ENCODE data around the gene STYXL2. TPM values are rescaled to one million over a fixed set of nuclear protein-coding genes. Genes with fewer than 3 reads are reported as not detected.
A peak's percentile ranks its signal among the peaks of the same experiment; 100 is the strongest.

Gene STYXL2
- total RNA-seq, 2 donors from 2014 or later = not detected

DNA sequence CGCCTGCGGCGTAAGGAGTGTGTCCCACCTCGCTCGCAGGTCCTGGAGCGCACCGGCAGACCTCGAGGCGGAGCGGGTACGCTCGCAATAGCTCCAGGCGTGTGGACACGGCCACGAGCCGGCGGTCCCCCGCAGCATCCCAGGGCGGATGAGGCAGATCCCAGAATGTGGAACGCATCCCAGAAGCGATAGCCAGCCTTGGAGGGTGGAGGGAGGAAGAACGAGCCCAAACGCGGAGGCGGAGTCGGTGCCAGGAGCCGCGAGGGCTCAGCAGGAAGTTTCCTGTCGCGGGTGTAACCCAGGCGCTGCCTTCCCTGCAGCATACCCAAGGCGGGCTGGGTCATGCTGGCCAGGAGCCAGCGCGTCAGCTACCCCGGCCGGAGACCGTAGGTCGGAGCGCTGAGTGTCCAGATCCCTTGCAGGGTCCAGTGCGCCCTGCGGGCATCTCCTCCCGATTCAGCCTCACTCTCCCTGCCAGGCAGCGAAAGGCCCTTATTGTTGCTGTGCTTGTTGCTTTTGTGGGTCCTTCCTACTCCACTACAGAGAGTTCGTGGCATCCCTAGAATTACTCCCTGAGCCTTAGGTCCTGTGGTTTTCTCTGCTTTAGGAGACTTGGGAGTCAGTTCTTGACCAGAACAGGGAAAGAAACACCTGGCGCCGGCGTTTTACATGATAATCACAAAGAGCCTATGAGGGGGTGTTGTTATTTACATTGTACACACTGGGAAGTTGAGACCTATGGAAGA is 27.7 kb downstream of the STYXL2 start:
- peak overlapping the region; percentile 86 for H3K4me3 Mint-ChIP-seq
- H3K27ac Mint-ChIP-seq = peak overlapping the region; percentile 59
- H3K9me3 ChIP-seq (ENCODE audit: control insufficient read depth, low read length, poor library complexity, severe bottlenecking) = no peaks in the 10 kb centered on the region
- H3K27me3 Mint-ChIP-seq = peaks cover 44% of the 10 kb centered on the region
- DNase-seq = no peak
- H3K4me1 Mint-ChIP-seq = peaks cover 6% of the 10 kb centered on the region
- ATAC-seq = peak; percentile 62
- H3K36me3 Mint-ChIP-seq (ENCODE audit: low read depth) = peaks cover 7% of the 10 kb centered on the region

DNA sequence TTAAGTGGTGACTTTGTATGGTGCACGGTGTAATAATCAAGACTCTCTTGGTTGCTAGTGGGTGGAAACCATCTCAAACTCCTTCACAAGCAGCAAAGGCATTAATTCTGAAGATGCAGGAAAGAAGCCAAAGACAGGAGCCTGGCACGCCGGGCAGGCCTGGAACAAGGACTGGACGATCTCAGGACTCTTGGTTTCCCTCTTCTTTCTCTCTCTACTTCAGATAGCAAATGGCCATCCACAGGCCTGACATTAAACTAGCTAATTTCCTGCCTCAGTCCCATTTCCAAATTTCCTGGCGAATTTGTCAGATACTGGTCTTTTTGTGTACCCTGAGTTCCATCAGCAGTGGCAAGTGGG is 28.2 kb downstream of the STYXL2 start:
- DNase-seq (no peak), ATAC-seq (no peak)
- no peaks in the 10 kb centered on the region for H3K9me3 ChIP-seq (ENCODE audit: control insufficient read depth, low read length, poor library complexity, severe bottlenecking)
- peaks cover 6% of the 10 kb centered on the region for H3K4me1 Mint-ChIP-seq
- H3K27ac Mint-ChIP-seq = no peak overlapping the region
- peaks cover 47% of the 10 kb centered on the region for H3K27me3 Mint-ChIP-seq
- no peak overlapping the region for H3K4me3 Mint-ChIP-seq
- peaks cover 10% of the 10 kb centered on the region for H3K36me3 Mint-ChIP-seq (ENCODE audit: low read depth)

DNA sequence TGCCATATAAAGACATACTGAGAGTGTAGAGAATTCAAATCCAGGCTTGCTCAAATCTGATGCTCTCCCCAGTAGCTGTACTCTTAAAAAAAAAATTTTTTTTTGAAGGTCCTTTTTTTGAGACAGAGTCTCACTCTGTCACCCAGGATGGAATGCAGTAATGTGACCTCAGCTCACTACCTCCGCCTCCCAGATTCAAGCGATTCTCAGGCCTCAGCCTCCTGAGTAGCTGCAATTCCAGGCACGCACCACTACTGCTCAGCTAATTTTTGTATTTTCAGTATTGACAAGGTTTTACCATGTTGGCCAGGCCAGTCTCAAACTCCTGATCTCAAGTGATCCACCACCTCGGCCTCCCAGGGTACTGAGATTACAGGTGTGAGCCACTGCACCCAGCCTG is 28.7 kb downstream of the STYXL2 start:
- Mint-ChIP-seq H3K27ac (no peak overlapping the region), H3K4me3 (no peak overlapping the region), H3K27me3 (peaks cover 47% of the 10 kb centered on the region), H3K4me1 (peaks cover 6% of the 10 kb centered on the region), H3K36me3 (ENCODE audit: low read depth) (peaks cover 10% of the 10 kb centered on the region)
- ATAC-seq = no peak
- H3K9me3 ChIP-seq (ENCODE audit: control insufficient read depth, low read length, poor library complexity, severe bottlenecking) = no peaks in the 10 kb centered on the region
- DNase-seq = no peak

DNA sequence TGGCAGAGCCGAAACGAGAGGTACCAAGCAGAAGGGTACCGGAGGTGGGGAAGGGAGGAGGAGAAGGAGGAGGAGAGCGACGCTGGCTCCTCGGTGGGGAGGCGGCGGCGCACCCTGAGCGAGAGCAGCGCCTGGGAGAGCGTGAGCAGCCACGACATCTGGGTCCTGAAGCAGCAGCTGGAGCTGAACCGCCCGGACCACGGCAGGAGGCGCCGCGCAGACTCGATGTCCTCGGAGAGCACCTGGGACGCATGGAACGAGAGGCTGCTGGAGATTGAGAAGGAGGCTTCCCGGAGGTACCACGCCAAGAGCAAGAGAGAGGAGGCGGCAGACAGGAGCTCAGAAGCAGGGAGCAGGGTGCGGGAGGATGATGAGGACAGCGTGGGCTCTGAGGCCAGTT is 32.4 kb downstream of the STYXL2 start:
- Mint-ChIP-seq H3K36me3 (ENCODE audit: low read depth) (peaks cover 15% of the 10 kb centered on the region), H3K27me3 (peaks cover 63% of the 10 kb centered on the region), H3K4me3 (no peak overlapping the region), H3K4me1 (peaks cover 3% of the 10 kb centered on the region), H3K27ac (no peak overlapping the region)
- DNase-seq = no peak
- ATAC-seq = no peak
- H3K9me3 ChIP-seq (ENCODE audit: control insufficient read depth, low read length, poor library complexity, severe bottlenecking) = no peaks in the 10 kb centered on the region

DNA sequence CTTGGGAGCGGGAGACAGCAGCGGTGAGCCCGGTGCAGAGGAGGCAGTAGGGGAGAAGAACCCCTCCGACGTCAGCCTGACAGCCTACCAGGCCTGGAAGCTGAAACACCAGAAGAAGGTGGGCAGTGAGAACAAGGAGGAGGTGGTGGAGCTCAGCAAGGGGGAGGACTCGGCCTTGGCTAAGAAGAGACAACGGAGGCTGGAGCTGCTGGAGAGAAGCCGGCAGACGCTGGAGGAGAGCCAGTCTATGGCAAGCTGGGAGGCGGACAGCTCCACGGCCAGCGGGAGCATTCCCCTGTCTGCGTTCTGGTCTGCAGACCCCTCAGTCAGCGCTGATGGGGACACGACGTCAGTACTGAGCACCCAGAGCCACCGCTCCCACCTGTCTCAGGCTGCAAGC is 32.9 kb downstream of the STYXL2 start:
- H3K9me3 ChIP-seq (ENCODE audit: control insufficient read depth, low read length, poor library complexity, severe bottlenecking) = no peaks in the 10 kb centered on the region
- Mint-ChIP-seq H3K27me3 (peaks cover 66% of the 10 kb centered on the region), H3K27ac (no peak overlapping the region), H3K4me3 (no peak overlapping the region), H3K4me1 (peaks cover 2% of the 10 kb centered on the region), H3K36me3 (ENCODE audit: low read depth) (peaks cover 15% of the 10 kb centered on the region)
- no peak for DNase-seq
- no peak for ATAC-seq

DNA sequence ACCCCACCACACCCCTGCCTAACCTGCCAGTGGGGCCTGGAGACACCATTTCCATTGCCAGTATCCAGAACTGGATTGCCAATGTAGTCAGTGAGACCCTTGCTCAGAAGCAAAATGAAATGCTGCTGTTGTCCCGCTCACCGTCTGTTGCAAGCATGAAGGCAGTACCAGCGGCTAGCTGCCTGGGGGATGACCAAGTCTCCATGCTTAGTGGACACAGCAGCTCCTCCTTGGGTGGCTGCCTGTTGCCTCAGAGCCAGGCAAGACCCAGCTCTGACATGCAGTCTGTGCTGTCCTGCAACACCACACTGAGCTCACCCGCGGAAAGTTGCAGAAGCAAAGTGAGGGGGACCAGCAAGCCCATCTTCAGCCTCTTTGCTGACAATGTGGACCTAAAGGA is 33.4 kb downstream of the STYXL2 start:
- ATAC-seq (no peak), DNase-seq (no peak)
- H3K9me3 ChIP-seq (ENCODE audit: control insufficient read depth, low read length, poor library complexity, severe bottlenecking) = no peaks in the 10 kb centered on the region
- Mint-ChIP-seq H3K27ac (no peak overlapping the region), H3K27me3 (peaks cover 71% of the 10 kb centered on the region), H3K4me1 (peaks cover 2% of the 10 kb centered on the region), H3K36me3 (ENCODE audit: low read depth) (peaks cover 15% of the 10 kb centered on the region), H3K4me3 (no peak overlapping the region)

DNA sequence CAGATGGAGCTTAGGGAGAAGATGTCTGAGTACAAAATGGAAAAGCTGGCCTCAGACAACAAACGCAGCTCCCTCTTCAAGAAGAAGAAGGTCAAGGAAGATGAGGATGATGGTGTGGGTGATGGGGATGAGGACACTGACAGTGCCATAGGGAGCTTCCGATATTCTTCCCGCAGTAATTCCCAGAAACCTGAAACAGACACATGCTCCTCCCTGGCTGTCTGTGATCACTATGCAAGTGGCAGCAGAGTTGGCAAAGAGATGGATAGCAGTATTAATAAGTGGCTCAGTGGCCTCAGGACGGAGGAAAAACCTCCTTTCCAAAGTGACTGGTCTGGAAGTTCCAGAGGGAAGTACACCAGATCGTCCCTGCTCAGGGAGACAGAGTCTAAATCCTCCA is 33.8 kb downstream of the STYXL2 start:
- peaks cover 2% of the 10 kb centered on the region for H3K4me1 Mint-ChIP-seq
- no peak overlapping the region for H3K4me3 Mint-ChIP-seq
- peaks cover 75% of the 10 kb centered on the region for H3K27me3 Mint-ChIP-seq
- no peak overlapping the region for H3K27ac Mint-ChIP-seq
- no peak for ATAC-seq
- peaks cover 15% of the 10 kb centered on the region for H3K36me3 Mint-ChIP-seq (ENCODE audit: low read depth)
- no peaks in the 10 kb centered on the region for H3K9me3 ChIP-seq (ENCODE audit: control insufficient read depth, low read length, poor library complexity, severe bottlenecking)
- no peak for DNase-seq

DNA sequence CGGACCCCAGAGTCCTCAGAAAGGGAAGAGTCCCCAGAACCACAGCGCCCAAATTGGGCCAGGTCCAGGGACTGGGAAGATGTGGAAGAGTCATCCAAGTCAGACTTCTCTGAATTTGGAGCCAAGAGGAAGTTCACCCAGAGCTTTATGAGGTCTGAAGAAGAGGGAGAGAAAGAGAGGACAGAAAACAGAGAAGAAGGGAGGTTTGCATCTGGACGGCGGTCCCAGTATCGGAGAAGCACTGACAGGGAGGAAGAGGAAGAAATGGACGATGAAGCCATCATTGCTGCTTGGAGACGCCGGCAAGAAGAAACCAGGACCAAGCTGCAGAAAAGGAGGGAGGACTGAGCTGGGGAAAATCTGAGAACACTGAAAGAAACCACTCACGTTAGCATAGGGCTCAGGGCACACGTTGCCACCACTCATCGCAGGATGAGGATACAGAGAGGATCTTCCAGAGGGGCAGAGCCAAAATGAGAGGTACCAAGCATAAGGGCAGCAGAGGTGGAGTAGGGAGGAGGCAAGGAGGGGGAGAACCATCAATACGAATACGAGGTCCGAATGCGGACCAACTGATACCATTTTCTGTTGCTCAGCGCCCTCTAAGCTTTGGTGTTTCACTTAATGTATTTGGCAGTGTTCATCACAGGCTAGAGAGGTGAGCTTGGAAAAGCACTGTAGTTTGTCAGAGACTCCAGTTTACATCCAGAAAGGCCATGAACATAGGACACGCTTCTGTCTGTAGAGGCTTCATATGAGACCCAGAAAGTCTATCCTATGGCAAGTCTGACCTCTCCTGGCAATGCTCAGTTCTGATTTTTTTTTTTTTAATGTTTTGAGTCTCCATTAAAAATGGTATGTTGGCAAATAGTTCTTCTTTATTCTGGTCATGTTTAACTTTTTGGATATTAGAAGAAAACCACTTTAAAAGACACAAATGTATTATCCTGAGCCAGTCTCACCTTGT is 34.7 kb downstream of the STYXL2 start:
- Mint-ChIP-seq H3K4me1 (peaks cover 2% of the 10 kb centered on the region), H3K4me3 (no peak overlapping the region), H3K27me3 (peaks cover 84% of the 10 kb centered on the region), H3K36me3 (ENCODE audit: low read depth) (peaks cover 15% of the 10 kb centered on the region), H3K27ac (no peak overlapping the region)
- DNase-seq = no peak
- no peak for ATAC-seq
- no peaks in the 10 kb centered on the region for H3K9me3 ChIP-seq (ENCODE audit: control insufficient read depth, low read length, poor library complexity, severe bottlenecking)

DNA sequence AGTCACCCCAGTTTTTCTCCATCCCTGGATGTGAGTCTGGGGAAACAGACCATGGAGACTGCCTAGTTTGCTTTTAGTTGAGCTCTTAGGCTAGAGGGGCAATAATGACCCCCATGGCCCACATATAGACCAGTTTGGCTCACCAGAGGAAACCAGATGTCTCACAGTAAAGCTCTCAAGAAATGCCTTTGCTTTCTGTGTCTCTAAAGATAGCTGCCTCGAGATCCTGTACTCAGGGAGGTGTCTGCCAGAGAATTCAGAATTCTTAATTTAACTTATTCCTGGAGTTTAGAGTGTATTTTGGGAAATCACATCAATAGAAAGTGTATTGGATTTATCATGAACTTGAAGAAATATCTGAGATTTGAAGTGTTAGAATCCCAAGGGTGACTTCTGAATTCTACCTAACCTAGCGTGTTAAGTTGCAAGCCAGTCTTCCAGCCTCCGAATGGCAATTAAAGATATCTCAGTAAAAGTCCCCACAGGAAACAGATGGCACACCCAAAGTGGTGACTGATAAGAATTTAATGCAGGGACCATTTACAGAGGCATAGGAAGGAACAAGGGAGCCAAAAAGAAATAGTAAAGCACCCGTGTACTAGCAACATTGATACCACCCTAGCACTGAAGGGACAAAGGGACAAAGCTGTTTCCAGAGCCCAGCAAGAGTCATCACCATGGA is 37.1 kb downstream of the STYXL2 start:
- H3K4me1 Mint-ChIP-seq = peaks cover 2% of the 10 kb centered on the region
- H3K27ac Mint-ChIP-seq = no peak overlapping the region
- H3K27me3 Mint-ChIP-seq = peaks cover 88% of the 10 kb centered on the region
- DNase-seq = no peak
- no peak overlapping the region for H3K4me3 Mint-ChIP-seq
- ATAC-seq = no peak
- peaks cover 11% of the 10 kb centered on the region for H3K36me3 Mint-ChIP-seq (ENCODE audit: low read depth)
- H3K9me3 ChIP-seq (ENCODE audit: control insufficient read depth, low read length, poor library complexity, severe bottlenecking) = no peaks in the 10 kb centered on the region

DNA sequence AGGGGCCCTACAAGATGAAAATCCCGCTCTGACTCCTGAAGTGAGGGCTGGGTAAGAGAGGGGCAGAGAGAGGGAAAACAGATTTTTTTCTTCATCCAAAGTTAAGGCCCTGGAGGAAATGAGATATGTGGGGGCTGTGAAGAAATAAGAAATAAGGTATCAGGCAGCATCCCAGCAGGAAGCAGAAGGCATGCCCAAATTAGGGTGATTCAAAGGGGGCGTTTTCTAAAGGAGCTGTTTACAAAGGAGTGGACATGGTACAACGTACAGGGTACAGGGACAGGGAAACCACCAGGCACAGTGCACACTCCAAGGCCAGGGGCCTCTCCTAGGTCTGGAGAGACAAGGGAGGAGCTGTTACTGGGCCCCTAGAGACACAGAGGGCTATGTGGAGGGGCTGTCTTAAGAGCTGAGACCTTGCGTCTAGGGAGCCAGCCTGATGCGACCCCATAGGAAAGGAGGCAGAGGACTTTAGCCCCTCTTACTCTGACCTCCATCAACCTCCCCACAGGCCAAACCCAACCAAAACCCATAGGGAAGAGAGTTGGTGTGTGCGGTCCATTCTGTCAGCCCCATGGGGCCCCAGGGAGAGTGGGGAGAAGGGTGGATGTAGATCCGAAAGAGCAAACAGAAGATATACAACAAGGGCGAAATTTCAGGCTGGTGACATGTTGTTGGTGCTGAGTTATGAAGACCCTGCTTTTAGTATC is 38.6 kb downstream of the STYXL2 start:
- H3K4me1 Mint-ChIP-seq = peaks cover 2% of the 10 kb centered on the region
- no peak overlapping the region for H3K27ac Mint-ChIP-seq
- no peak for DNase-seq
- peaks cover 5% of the 10 kb centered on the region for H3K36me3 Mint-ChIP-seq (ENCODE audit: low read depth)
- peaks cover 80% of the 10 kb centered on the region for H3K27me3 Mint-ChIP-seq
- no peak overlapping the region for H3K4me3 Mint-ChIP-seq
- ATAC-seq = no peak
- H3K9me3 ChIP-seq (ENCODE audit: control insufficient read depth, low read length, poor library complexity, severe bottlenecking) = no peaks in the 10 kb centered on the region

DNA sequence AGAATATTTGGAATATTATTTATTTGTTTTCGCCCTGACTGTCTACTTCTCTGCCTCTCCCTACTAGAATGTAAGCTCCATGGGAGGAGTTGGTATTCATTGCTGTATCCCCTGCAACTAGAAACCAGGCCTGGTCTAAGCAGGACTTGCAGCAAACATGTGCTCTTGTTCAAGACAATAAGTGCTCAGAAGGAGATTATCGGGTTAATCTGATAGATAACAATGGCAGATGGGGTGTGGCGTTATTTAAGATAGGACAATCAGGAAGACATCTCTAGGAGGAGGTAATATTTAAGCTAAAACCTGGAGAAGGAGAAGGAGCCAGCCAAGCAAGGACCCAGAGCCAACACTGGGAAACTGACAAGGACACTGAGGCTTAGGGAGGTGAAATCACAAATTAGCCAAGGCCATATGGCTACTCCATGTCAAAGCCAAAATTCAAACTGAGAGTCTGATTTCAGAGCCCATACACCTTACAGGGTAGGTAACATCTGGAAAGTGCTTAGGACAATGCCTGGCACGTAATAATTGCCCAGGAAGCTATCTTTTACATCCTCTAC is 41.5 kb downstream of the STYXL2 start:
- peaks cover 59% of the 10 kb centered on the region for H3K27me3 Mint-ChIP-seq

DNA sequence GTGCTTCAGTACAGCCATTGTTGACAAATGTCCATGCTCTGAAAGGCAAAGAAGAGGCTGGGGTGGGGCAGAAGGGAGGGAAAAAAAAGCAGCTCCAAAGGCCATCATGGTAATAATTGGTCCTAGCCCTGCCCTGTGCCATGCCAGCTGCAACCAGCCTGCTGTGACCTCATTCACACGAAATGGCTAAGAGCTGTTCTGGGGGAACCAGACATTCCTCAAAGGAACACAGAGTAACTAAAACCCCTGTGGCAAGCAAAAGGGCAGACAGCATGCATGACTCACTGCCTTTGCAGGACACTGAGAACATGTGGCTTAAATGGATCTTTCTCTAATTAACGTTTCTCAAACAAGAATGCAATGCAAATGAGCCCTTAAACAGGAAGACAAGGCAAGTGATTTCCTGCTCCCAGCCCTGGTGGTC is 42.3 kb downstream of the STYXL2 start:
- H3K4me1 Mint-ChIP-seq = peaks cover 2% of the 10 kb centered on the region
- H3K9me3 ChIP-seq (ENCODE audit: control insufficient read depth, low read length, poor library complexity, severe bottlenecking) = no peaks in the 10 kb centered on the region
- peaks cover 58% of the 10 kb centered on the region for H3K27me3 Mint-ChIP-seq
- H3K27ac Mint-ChIP-seq = no peak overlapping the region
- H3K4me3 Mint-ChIP-seq = no peak overlapping the region
- H3K36me3 Mint-ChIP-seq (ENCODE audit: low read depth) = no peaks in the 10 kb centered on the region
- no peak for DNase-seq
- ATAC-seq = no peak

More for the DNA sequence above, 41.5 kb downstream of the STYXL2 start:
- H3K9me3 ChIP-seq (ENCODE audit: control insufficient read depth, low read length, poor library complexity, severe bottlenecking) = no peaks in the 10 kb centered on the region
- Mint-ChIP-seq H3K4me1 (peaks cover 2% of the 10 kb centered on the region), H3K27ac (no peak overlapping the region), H3K4me3 (no peak overlapping the region), H3K36me3 (ENCODE audit: low read depth) (no peaks in the 10 kb centered on the region)
- no peak for DNase-seq
- no peak for ATAC-seq

All from T-helper 17 cell (primary cell).